Keratinocyte (primary cell): ENCODE data around the gene VPS37C.

Experiments used
- EZH2 ChIP-seq: IDR thresholded peaks from one replicate; pipeline ENCODE4 v1.6.1; 2012; ENCODE audit warnings: inconsistent platforms, mild to moderate bottlenecking, low read length, moderate library complexity
- TF ChIP-seq, protein P1 (sequence below), 3 experiments: IDR thresholded peaks in 1 of 3; conservative IDR thresholded peaks in 1 of 3; optimal IDR thresholded peaks in 1 of 3; 2 replicates in 2 of 3; 3 replicates in 1 of 3; pipeline versions ENCODE3 to v1.5.1; 2011; ENCODE audit warnings: low read length in 3 of 3, mild to moderate bottlenecking in 3 of 3, moderate library complexity in 2 of 3, control low read depth in 1 of 3, inconsistent platforms in 1 of 3; ENCODE audit not compliant: insufficient read depth in 2 of 3; ENCODE audit errors: extremely low read depth in 1 of 3

DNA sequence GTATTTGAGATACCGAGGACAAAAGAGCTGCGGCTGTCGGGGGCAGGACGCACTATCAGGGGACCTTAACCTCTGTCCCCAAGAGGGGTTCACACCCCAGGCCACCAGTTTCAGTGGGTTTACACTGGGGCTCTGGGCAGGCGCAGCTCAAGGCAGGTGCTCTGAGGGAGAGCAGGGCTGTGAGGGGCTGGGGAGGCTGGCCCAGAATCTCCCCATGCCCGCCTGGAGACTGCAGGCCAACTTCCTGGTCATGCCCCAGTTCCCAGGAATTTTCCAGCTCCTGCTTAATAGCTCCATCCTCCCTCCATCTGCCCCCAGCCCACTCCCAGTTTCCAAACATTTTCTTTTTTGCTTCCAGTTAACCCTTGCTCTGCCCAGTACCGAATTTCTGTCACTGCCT, 34.5 kb upstream of the VPS37C start:
- TF ChIP-seq, protein P1, sequence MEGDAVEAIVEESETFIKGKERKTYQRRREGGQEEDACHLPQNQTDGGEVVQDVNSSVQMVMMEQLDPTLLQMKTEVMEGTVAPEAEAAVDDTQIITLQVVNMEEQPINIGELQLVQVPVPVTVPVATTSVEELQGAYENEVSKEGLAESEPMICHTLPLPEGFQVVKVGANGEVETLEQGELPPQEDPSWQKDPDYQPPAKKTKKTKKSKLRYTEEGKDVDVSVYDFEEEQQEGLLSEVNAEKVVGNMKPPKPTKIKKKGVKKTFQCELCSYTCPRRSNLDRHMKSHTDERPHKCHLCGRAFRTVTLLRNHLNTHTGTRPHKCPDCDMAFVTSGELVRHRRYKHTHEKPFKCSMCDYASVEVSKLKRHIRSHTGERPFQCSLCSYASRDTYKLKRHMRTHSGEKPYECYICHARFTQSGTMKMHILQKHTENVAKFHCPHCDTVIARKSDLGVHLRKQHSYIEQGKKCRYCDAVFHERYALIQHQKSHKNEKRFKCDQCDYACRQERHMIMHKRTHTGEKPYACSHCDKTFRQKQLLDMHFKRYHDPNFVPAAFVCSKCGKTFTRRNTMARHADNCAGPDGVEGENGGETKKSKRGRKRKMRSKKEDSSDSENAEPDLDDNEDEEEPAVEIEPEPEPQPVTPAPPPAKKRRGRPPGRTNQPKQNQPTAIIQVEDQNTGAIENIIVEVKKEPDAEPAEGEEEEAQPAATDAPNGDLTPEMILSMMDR (optimal IDR thresholded peaks at IDR 0.05 in 1 of 3, IDR thresholded peaks at IDR 0.05 in 1 of 3, conservative IDR thresholded peaks at IDR 0.05 in 1 of 3; ENCODE audit: extremely low read depth in 1 of 3, insufficient read depth in 2 of 3, low read length in 3 of 3) = no peak
- TF ChIP-seq EZH2 = no peak
